GM23338 (cell line): Measurements from ENCODE around the gene PDE2A. TPM values are rescaled to one million over a fixed set of nuclear protein-coding genes. Genes with fewer than 3 reads are reported as not detected.
A peak's percentile ranks its signal among the peaks of the same experiment; 100 is the strongest.

Source experiments
- ATAC-seq: fragments of 200-7000 bp; cut with Tn5 transposase; 3 replicates; pipeline ENCODE4 v1.9.1; 2020
- DNase-seq: peaks from one replicate; pipeline ENCODE4 v3.0.0-alpha.2; 2015; ENCODE audit warnings: low spot score
- H2AFZ ChIP-seq: fragments of 200-600 bp; sonication (generic); 2 replicates; pipeline ENCODE4 v1.8.0; 2016; ENCODE audit warnings: antibody characterized with exemption, mild to moderate bottlenecking, moderate library complexity
- H3F3A ChIP-seq: fragments of 200-600 bp; sonication (generic); replicated peaks from 2 replicates; pipeline ENCODE4 v1.8.0; 2017; ENCODE audit warnings: antibody characterized with exemption, mixed run types, low read depth
- H3K27ac ChIP-seq: fragments of 200-600 bp; sonication (generic); 2 replicates; pipeline ENCODE4 v1.6.1; 2016; ENCODE audit warnings: low read depth
- H3K27me3 ChIP-seq: fragments of 200-600 bp; sonication (generic); 2 replicates; pipeline ENCODE4 v1.8.0; 2016; ENCODE audit warnings: mild to moderate bottlenecking, mixed run types, moderate library complexity; ENCODE audit not compliant: insufficient read depth
- H3K36me3 ChIP-seq: fragments of 200-600 bp; sonication (generic); 2 replicates; pipeline ENCODE4 v1.8.0; 2016; ENCODE audit warnings: mild to moderate bottlenecking; ENCODE audit not compliant: insufficient read depth
- H3K4me1 ChIP-seq: fragments of 200-600 bp; sonication (generic); 2 replicates; pipeline ENCODE4 v1.8.0; 2016; ENCODE audit warnings: mild to moderate bottlenecking, moderate library complexity; ENCODE audit not compliant: insufficient read depth
- H3K4me2 ChIP-seq: fragments of 200-600 bp; sonication (generic); 2 replicates; pipeline ENCODE4 v1.7.1; 2017; ENCODE audit warnings: mixed run types
- H3K4me3 ChIP-seq: fragments of 200-600 bp; sonication (generic); 2 replicates; pipeline ENCODE4 v1.6.1; 2016; ENCODE audit warnings: mixed run types
- H3K79me2 ChIP-seq: fragments of 200-600 bp; sonication (generic); replicated peaks from 2 replicates; pipeline ENCODE4 v1.8.0; 2017; ENCODE audit warnings: mild to moderate bottlenecking; ENCODE audit not compliant: insufficient read depth
- H3K9me2 ChIP-seq: fragments of 200-600 bp; sonication (generic); 2 replicates; pipeline ENCODE4 v1.8.0; 2017; ENCODE audit not compliant: insufficient read depth
- H4K20me1 ChIP-seq: fragments of 200-600 bp; sonication (generic); replicated peaks from 2 replicates; pipeline ENCODE4 v1.8.0; 2017; ENCODE audit warnings: mild to moderate bottlenecking; ENCODE audit not compliant: insufficient read depth
- H3K27ac Mint-ChIP-seq: 2 replicates; pipeline ENCODE4 v1.8.0; 2020; ENCODE audit warnings: inconsistent platforms, mild to moderate bottlenecking, moderate library complexity, mixed read lengths
- H3K27me3 Mint-ChIP-seq: 3 replicates; pipeline ENCODE4 v1.8.0; 2022; ENCODE audit warnings: low read depth, mild to moderate bottlenecking, moderate library complexity, mixed read lengths, inconsistent platforms; ENCODE audit not compliant: insufficient read depth, poor library complexity
- H3K36me3 Mint-ChIP-seq: 3 replicates; pipeline ENCODE4 v1.8.0; 2021; ENCODE audit warnings: low read depth, mild to moderate bottlenecking, inconsistent platforms, moderate library complexity, mixed read lengths
- H3K4me1 Mint-ChIP-seq: 3 replicates; pipeline ENCODE4 v1.8.0; 2020; ENCODE audit warnings: mild to moderate bottlenecking, inconsistent platforms, mixed read lengths
- H3K4me3 Mint-ChIP-seq: 3 replicates; pipeline ENCODE4 v1.8.0; 2021; ENCODE audit warnings: moderate library complexity, mild to moderate bottlenecking, inconsistent platforms, mixed read lengths
- H3K9me3 Mint-ChIP-seq: 3 replicates; pipeline ENCODE4 v1.8.0; 2020; ENCODE audit warnings: moderate library complexity, mild to moderate bottlenecking, inconsistent platforms, mixed read lengths
- CTCF ChIP-seq, 2 experiments: fragments of 200-600 bp in 1 of 2; sonication (generic) in 1 of 2; conservative IDR thresholded peaks; 2 replicates each; pipeline versions ENCODE4 v1.5.1 to v1.6.1; 2016 to 2017; ENCODE audit warnings: antibody characterized with exemption in 2 of 2, low read depth in 2 of 2, mild to moderate bottlenecking in 2 of 2, moderate library complexity in 1 of 2
- STAT1 ChIP-seq: IDR thresholded peaks from one replicate; pipeline ENCODE4 v1.6.1; 2016; ENCODE audit warnings: antibody characterized with exemption; ENCODE audit not compliant: unreplicated experiment
- ZNF462 ChIP-seq: fragments of 250-450 bp; sonication (Bioruptor Pico); IDR thresholded peaks from 2 replicates; pipeline ENCODE4 v1.5.0; 2020; ENCODE audit warnings: mild to moderate bottlenecking, moderate library complexity
- polyA plus RNA-seq: library from polyadenylated mRNA; unstranded; fragments of >200 nt; fragmentation: Nextera tagmentation; extraction: Ambion mirVana; gene quantifications from 2 replicates; pipeline ENCODE4 v1.2.1, GENCODE V29; 2016
- total RNA-seq: library from RNA; depleted of rRNA; stranded (reverse); fragments of >200 nt; shearing (Covaris generic); gene quantifications from 2 replicates; pipeline ENCODE4 v1.2.3, GENCODE V29; 2014

Gene PDE2A
- total and polyA plus RNA-seq, 2 experiments from 2014 or later: 4.3 to 16.2 TPM

DNA sequence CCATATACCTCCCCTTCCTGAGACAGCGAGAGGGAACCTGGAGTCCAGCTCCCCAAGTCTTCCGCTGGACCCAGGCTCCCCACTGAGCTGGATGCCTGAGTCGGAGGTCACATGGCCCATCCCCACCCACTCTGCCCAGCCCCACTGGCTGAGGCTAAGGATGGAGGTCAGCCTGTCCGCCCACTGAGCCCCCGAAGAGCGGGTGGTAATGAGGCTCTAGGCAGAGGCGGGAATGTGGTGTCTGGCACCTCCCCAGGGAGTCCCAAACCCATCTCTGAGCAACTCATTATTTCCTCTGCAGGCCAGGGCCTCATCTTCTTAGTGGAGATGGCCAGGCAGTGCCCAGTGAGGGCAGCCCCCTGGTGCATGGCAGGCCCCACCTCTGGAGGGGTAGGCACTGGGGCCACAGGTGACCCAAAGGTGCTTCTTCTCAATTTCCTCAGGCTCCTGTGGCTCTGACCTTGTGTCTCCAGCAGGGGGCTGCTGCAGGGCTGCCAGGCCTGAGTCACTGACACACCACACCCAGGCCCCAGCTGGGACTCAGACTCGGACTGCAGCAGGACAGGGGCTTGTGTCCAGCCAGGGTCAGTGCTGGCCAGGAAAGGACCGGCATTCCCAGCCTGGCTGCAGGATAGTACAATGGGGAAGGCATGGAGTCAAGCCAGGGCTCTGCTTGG, 10.2 kb upstream of the PDE2A start:
- Mint-ChIP-seq H3K36me3 (peaks cover 6% of the 10 kb centered on the region; the same call in 2 of the 3 replicates), H3K4me3 (no peak overlapping the region), H3K4me1 (peaks cover 11% of the 10 kb centered on the region), H3K27me3 (peaks cover 22% of the 10 kb centered on the region), H3K27ac (no peak overlapping the region), H3K9me3 (no peaks in the 10 kb centered on the region)
- no peaks in the 10 kb centered on the region for H3K9me2 ChIP-seq
- no peak overlapping the region for H3K4me3 ChIP-seq
- H3F3A ChIP-seq: no peaks in the 10 kb centered on the region
- H3K4me2 ChIP-seq: no peak overlapping the region
- H3K4me1 ChIP-seq: no peaks in the 10 kb centered on the region
- H3K79me2 ChIP-seq: no peaks in the 10 kb centered on the region
- 0 out of 2 replicates have a peak, but pooled peaks cover 5% of the 10 kb centered on the region for H4K20me1 ChIP-seq
- H3K27ac ChIP-seq: no peak overlapping the region
- TF ChIP-seq ZNF462 (no peak), CTCF (conservative IDR thresholded peaks at IDR 0.05; ENCODE audit: low read depth in 2 of 2) (peak; percentile 54 to 57), STAT1 (no peak)
- H3K36me3 ChIP-seq: no peaks in the 10 kb centered on the region; the same call in 1 of the 2 replicates
- peak; percentile 73 for DNase-seq
- ATAC-seq: peak; percentile 73
- H2AFZ ChIP-seq: no peak overlapping the region
- peaks cover 1% of the 10 kb centered on the region; the same call in 1 of the 2 replicates for H3K27me3 ChIP-seq
